HG03342 (cell line): ENCODE measurements around the gene FOXL3.
"Not testable (repeated sequence)": the region's sequence is repeated elsewhere in the genome, so short reads cannot be mapped to it uniquely, and the experiment has no call there.

Source experiments
- ATAC-seq: cut with Tn5 transposase; IDR thresholded peaks from one replicate; pipeline ENCODE4 v1.9.1; 2021; ENCODE audit warnings: mild to moderate bottlenecking, moderate library complexity; ENCODE audit not compliant: unreplicated experiment

The FOXL3 gene

DNA sequence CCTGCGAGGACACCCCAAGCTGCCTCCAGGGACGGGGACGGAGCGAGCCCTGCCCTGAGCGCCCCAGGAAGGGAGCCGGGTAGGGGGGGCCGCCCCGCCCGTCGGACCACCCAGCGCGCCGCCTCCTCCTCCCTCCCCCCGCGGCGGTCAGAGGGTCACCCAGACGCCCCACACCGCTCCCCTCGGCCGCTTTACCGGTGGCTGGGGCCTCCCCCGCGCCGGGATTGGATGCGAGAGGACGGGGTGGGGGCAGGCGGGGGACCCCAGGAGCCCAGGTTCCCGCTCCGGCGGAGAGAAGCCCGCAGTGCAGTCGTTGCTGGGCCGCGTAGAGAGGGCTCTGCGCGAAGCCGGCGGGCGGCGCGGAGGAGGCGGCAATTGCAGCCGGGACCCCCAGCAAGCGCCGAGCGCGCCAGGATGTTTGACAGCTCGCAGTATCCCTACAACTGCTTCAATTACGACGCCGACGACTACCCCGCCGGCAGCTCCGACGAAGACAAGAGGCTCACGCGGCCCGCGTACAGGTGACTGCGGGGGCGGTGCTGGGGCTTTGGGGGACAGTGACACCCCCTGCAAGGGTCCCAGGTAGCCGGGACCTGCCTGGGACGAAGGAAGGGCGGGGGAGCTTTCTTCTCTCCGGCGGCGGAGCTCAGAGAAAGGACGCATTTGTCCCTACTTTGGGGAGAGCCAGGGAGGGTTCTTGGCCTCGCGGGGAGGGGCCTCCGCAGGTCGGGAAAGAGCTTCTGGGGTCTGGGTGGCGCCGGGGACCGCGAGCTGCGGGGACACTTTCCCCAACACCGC lies at the start of gene FOXL3:
Gene FOXL3 (plus strand): TSS at position 415 of the 798 bp plus-strand sequence. CDS start 0 bp downstream, at position 415.
- no peak for ATAC-seq

DNA sequence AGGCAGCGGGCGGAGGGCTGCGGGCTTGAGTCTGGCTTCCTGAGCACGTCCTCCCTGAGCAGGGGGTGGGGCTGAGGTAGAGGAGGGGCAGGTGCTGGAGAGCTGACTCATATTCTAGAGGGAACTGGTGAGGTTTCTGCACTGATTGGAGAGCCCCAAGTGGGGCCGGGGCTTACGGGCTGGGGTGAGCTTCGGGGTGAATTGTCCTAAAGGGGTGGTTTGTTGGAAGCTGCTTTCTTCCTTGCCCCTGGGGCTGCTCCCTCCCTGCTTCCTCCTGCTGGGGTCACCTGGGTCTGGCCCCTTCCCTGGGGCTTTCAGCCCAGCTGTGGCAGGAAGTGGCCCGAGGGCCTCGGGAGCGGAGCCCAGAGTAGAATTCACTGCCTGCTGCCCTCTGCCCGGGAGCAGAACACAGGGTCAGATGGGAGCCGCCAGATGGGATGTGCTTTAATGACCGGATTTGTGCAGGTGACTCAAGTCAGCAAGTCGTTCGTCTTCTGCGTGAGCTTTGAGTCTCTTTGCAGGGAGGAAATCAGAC lies 49.0 kb upstream of the FOXL3 start:
- no peak for ATAC-seq

DNA sequence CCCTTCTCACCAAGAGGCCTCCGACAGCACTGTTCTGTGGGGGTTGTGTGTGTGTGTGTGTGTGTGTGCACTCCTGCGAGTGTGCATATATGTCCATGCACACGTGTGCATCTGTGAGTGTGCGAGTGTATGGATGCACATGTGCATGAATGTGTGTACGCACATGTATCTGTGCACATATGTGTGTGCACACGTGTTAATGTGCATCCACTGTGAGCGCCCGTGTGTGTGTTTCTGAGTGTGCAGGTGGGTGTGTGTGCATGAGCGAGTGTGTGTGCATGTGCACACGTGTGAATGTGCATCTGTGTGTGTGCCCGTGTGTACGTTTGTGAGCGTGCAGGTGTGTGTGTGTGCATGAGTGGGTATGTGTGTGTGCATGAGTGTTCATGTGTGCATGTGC lies 48.5 kb upstream of the FOXL3 start:
- no peak for ATAC-seq

DNA sequence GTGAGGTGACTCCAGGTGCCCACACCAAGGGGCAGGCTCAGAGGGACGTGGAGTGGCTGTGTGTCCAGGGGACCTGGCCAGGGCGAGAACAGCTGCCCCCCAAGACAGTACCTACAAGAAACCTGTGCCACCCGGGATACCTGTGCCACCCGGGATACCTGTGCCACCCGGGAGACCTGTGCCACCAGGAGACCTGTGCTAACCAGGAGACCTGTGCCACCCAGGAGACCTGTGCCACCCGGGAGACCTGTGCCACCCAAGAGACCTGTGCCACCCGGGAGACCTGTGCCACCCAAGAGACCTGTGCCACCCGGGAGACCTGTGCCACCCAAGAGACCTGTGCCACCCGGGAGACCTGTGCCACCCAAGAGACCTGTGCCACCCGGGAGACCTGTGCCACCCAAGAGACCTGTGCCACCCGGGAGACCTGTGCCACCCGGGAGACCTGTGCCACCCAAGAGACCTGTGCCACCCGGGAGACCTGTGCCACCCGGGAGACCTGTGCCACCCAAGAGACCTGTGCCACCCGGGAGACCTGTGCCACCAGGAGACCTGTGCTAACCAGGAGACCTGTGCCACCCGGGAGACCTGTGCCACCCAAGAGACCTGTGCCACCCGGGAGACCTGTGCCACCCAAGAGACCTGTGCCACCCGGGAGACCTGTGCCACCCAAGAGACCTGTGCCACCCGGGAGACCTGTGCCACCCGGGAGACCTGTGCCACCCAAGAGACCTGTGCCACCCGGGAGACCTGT lies 47.0 kb upstream of the FOXL3 start:
- ATAC-seq: not testable (repeated sequence)

DNA sequence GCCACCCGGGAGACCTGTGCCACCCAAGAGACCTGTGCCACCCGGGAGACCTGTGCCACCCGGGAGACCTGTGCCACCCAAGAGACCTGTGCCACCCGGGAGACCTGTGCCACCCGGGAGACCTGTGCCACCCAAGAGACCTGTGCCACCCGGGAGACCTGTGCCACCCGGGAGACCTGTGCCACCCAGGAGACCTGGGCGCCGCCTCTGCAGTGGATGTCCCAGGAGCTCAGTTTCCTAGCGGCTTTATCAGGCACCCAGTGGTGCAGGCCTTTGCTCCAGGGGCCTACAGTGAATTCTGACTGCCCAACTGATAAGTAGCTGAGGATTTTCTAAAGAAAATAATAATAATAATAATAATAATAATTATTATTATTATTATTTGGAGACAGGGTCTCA lies 46.4 kb upstream of the FOXL3 start:
- ATAC-seq: not testable (repeated sequence)

DNA sequence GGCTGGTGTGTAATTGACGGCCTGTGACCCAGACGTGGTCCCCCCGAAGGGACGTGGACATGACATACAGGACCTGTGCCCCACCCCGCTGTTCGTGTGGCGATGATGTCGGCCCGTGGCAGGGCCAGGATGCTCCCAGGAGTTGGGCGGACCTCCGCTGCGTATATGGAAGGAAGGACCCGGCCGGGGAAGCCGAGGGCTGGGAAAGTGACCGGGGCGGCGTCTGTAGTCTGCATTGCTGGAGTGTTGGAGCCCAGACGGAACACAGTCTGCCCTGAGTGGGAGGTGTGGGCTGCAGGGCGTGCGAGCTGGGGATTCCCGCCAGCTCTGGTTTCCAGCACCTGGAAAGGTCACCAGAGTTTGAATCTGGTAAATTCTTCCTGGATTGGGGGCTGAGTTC lies 45.0 kb upstream of the FOXL3 start:
- no peak for ATAC-seq

DNA sequence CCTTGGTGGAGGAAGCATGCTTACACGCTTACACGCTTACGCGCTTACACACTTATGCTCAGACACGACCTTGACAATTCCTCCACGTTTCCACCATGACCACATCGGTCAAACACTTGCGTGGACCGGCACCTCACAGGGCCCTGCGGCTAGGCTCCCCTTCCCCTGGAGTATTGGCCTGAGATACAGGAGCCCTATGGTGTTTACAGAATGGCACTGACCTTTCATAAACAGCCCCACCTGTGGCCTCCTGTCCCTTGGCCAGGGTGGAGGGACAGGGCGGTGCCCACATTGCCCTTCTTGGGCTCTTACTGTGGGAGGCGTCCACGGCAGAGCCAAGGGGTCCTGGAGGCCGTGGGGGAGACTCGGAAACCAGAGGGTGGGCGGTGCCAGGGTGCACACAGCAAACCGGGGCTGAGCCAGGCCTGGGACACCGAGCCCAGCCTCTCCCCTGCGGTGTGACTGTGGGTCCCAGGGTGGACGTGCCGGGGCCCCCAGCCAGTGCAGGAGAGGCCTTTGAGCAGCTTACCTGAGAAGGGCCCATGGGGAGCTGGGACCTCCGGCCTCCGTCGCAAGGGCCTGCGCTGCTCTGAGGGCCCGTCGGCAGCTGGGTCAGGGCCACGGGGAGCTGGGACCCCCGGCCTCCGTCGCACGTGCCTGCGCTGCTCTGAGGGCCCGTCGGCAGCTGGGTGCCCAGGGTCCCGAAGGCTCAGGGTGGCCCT lies 44.2 kb upstream of the FOXL3 start:
- ATAC-seq: no peak

DNA sequence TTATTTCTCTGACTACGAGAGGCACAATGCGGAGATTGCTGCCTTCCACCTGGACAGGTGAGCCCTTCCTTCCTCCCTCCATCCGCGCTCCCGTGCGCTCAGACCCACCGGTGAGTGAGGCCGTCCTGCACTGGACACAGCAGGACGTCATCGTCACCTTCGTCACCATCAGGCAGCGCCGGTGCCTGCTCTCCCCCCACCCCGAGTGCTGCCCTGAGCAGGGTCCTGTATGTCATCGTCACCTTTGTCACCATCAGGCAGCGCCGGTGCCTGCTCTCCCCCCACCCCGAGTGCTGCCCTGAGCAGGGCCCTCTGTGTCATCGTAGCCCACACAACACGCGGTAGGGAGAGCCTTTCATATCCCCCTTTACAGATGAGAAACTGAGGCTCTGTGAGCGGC lies 43.5 kb upstream of the FOXL3 start:
- ATAC-seq: no peak

DNA sequence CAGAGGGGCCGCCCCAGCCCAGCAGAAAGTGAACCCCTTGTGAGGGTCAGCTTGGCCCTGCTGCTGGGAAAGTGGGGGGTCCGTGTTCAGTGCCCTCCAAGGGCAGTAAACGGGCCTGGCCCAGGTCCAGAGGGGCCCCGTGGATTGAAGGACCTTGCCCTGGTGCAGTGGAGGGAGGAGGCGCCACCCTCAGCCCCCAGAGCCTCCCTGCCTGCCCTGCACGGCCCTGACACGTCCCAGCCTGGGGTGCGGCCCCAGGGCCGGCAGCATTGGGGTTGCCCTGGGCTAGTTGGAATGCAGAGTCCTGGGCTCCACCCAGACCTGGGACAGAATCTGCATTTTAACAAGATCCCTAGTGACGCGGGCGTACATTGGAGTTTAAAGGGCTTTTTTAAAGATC lies 42.8 kb upstream of the FOXL3 start:
- ATAC-seq: no peak

DNA sequence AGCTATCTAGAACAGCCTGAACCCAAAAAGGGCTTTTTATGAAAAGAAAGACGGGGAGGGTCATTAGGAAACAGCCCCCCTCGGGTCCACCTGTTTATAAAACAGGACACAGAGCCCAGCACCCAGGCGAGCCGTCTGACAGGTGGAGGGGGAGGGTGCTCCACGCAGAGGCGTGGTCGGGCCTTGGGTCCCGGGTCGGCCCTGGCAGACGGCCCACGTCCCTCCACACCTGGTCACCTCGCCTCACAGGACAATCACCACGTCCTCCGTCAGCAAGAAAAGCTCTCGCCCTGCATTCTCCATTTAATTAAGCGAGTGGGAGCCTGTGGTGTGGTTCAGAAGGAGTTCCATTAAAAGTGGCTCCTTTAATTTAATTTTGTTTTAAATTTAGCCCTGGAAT lies 42.3 kb upstream of the FOXL3 start:
- no peak for ATAC-seq

DNA sequence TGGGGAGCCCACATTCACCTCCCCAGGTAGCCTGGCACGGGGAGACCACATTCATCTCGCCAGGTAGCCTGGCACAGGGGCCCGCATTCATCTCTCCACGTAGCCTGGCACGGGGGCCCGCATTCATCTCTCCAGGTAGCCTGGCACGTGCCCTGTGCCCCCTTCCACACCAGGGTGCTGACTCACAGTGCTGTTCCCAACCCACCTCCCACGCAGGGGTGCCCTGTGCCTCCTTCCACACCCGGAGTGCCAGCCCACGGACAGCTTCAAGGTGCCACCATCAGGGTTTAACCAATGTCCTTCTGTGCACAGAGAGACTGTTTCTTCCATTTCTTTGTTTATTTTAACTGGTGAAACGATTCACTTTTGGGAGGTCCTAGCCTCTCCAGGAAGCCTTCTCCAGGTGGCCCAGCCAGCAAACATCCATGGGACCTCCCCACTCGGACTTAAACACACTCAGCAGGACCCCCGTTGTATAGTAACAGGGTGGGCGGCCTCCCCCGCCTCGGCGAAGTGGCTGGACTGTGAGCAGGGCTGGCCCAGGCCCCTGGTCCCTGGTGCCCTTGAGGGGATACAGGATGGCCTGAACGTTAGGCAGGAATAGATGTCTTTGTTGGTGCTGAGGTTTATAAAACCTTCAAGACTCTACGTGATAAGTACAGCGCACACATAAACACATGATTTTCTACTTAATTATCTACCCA lies 41.1 kb upstream of the FOXL3 start:
- ATAC-seq: no peak

DNA sequence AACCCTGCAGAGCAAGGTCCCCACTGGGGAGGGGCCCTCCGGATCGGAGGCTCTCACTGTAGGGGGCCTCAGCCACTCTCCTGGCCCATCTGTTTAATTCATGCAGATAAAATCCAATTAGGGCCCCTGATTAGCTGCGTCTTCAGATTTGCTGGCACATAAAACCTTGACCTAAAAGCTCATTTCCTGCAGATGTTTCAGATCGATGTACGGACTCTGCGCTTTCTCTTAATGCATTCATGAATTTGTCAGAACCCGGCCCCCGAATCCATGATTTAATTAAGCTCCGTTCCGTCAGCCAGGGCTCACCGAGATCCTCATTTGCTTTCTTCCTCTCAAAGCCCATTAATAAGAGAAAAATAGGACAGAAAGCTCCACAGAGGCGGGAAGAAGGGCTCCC lies 40.0 kb upstream of the FOXL3 start:
- no peak for ATAC-seq

DNA sequence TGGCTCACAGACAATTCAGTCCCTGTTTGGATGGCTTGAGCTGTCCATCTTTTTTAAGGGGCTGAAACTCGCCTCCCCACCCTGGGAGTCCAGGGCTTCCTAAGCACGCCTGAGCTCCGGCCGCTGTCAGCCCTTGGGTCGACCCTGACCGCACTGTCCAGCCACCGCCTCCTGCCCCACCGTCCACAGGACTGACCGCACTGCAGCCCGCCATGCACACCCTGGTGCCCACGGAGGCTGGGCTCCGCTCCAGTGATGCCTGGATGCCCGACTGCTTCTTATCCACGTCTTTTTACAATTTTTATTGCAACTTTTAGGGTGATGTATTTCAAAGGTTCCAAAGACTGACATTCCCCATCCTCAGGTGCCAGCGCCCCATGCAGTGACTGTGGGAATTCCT lies 39.4 kb upstream of the FOXL3 start:
- no peak for ATAC-seq

DNA sequence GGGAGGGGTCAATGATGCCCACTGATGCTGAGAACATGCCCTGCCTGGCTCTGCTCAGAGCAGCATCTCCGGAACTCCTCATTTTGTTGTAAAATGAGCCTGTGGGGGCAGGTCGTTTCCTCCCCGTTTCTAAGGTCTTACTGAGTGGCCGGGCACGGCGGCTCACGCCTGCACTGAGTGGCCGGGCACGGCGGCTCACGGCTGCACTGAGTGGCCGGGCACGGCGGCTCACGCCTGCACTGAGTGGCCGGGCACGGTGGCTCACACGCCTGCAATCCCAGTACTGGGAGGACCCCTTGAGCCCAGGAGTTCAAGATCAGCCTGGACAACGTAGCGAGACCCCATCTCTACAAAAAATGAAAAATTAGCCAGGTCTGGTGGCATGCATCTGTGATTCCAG lies 39.0 kb upstream of the FOXL3 start:
- no peak for ATAC-seq

DNA sequence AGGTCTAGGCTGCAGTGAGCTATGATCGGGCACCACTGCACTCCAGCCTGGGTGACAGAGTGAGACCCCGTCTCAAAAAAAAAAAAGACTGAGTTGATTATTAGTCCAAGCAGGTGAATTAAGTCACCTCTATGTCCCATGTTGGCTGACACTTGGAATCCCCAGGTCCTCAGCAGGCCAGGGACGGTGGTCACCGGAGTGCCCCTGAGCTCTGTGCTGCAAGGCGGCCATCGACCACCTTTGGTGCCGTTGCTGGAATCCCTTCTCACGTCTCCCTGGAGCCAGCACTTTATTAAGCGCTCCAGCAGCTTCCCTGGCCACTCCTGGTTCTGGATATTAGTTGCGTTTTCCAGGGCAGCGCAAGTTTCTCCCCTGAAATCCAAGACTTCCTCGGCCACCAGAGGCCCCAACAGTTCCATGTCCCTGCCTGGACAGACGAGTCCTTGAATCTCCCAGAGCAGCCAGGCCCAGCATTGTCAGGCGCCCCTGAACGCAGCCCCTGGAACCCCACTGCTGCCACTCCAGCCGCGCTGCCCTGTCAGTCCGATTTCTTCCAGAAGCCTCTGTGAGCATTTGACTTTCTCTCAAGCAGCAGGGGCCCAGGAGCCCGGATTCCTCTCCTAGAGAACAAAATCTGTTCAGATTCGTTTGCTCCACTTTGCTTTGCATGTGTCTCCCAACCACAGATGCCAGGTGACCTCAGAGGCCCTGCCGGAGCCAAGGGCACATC lies 38.4 kb upstream of the FOXL3 start:
- no peak for ATAC-seq

DNA sequence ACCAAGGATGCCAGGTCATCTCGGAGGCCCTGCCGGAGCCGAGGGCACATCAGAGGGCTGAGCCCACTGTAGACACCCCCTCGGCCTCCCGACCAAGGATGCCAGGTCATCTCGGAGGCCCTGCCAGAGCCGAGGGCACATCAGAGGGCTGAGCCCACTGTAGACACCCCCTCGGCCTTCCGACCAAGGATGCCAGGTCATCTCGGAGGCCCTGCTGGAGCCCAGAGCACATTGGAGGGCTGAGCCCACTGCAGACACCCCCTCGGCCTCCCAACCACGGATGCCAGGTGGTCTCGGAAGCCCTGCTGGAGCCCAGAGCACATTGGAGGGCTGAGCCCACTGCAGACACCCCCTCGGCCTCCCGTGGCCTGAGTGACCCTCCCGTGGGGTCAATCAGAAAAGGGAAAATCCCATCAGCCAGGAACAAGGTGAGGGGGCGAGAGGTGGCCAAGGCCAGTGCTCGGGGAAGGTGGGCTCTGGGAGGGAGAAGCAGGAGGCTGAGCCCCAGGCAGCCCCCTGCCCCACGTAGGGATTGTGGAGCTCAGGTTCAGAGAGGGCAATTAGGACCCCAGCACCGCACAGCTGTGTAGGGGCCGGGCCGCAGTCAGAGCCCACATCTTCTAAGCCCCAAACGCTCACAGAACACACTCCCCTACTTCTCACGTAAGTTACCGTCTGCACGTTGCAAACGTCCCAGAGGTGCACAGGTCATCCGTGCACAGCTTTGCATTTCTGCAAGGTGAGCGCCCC lies 37.6 kb upstream of the FOXL3 start:
- ATAC-seq: no peak

DNA sequence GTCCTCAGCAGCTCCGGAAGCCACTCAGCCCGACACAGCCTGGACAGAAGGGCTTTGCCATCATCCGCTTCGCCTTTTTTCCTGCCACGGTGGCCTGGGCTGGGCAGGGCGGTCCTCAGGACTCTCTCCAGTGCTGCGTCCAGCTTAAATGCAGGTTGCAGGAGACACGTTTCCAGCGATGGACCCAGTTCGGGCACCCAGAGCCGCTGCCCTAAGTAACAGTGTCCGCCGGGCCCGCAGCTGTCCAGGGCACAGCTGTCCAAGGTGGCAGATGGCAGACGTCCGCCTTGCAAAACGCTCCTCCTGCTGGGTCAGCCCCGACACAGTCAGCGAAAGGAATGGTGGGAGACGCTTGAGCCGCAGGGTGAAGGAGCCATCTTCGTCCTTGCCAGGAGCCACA lies 37.0 kb upstream of the FOXL3 start:
- ATAC-seq: no peak

DNA sequence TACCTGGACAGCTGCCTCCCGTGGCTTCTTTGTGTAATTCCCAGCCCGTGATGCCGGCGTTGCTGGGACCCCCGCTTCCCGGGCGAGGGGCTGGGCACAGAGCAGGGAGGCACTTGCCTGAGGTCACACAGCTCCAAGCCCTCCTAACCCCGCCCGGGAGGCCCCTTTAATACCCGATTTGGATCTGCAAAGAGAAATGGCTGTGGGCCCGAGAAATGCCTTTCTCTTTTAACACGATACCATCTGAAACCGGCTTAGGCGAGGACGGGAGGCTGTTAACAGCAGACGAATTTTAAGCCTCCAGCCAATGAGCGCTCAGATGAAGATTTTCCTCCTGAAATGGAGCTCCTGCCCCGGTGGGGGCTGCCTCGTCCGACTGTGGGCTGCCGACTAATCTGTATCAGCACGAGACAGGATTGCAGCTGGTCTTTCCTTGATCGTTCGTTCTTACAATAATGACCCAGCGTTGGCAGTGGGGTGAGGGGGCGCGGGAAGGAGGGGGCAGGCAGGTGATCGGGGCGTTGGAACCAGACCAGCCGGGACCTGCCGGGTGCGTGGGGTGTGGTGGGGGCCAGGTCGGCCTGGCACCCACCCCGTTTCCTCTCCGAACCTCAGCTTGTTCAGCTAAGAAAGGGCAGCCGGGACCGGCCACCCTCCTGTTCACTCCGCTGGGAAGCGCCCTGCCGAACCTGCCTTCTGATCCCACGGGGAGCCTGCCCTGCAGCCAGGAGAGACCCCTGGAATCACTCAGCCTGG lies 36.2 kb upstream of the FOXL3 start:
- ATAC-seq: no peak
